GM21786 (cell line): ENCODE results near the gene OR7C1.
"Not testable (repeated sequence)": the region's sequence is repeated elsewhere in the genome, so short reads cannot be mapped to it uniquely, and the experiment has no call there.

Source experiments
- ATAC-seq: cut with Tn5 transposase; IDR thresholded peaks from one replicate; pipeline ENCODE4 v1.9.1; 2021; ENCODE audit not compliant: unreplicated experiment

Gene OR7C1

GRCh38 chr19:14768001-14768400 lies 67.0 kb downstream of the OR7C1 start:
- no peak for ATAC-seq

- no peak for ATAC-seq
These were observed 67.5 kb downstream of the OR7C1 start for GRCh38 chr19:14767466-14767971.

GRCh38 chr19:14765841-14766240 lies 69.1 kb downstream of the OR7C1 start:
- not testable (repeated sequence) for ATAC-seq

GRCh38 chr19:14765403-14765802 lies 69.6 kb downstream of the OR7C1 start:
- ATAC-seq = not testable (repeated sequence)

- ATAC-seq = no peak
These were observed 70.6 kb downstream of the OR7C1 start for GRCh38 chr19:14764401-14764800.

- no peak for ATAC-seq
These were observed 71.4 kb downstream of the OR7C1 start for GRCh38 chr19:14763497-14764145.

- ATAC-seq = no peak
These were observed 72.9 kb downstream of the OR7C1 start for GRCh38 chr19:14762111-14762510.

- no peak for ATAC-seq
These were observed 73.4 kb downstream of the OR7C1 start for GRCh38 chr19:14761607-14762006.

- ATAC-seq = no peak
These were observed 76.2 kb downstream of the OR7C1 start for GRCh38 chr19:14758816-14759215.

GRCh38 chr19:14748601-14749000 lies 86.4 kb downstream of the OR7C1 start:
- no peak for ATAC-seq
